ENCODE data around the gene ZNF3. TPM values are rescaled to one million over a fixed set of nuclear protein-coding genes. Genes with fewer than 3 reads are reported as not detected.

The ZNF3 gene
- total RNA-seq, 1 donor from 2014 or later, result 16.7 TPM

DNA sequence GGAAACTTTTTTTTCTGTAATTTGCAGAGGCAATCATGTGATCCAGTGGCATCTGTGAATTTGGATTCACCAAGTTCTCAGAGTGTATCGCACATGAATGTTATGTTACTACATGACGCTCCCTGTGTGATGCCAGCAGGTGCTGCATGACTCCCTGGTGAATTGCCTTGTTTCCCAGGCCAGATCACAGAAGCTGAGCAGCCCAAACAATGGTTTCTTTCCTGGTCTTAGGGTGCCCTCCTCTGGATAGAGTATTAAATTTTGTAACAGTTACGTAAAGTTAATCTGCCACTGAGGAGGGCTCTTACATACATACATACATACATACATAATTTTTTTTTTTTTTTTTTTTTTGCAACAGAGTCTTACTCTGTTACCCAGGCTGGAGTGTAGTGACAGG lies 28.3 kb downstream of the ZNF3 start:
- peak in 1 of 2 donors; percentile 45 for TF ChIP-seq POLR2AphosphoS5 (IDR thresholded peaks at IDR 0.05; ENCODE audit: insufficient read depth in 1 of 2, low read depth in 1 of 2)
- TF ChIP-seq, protein P1, sequence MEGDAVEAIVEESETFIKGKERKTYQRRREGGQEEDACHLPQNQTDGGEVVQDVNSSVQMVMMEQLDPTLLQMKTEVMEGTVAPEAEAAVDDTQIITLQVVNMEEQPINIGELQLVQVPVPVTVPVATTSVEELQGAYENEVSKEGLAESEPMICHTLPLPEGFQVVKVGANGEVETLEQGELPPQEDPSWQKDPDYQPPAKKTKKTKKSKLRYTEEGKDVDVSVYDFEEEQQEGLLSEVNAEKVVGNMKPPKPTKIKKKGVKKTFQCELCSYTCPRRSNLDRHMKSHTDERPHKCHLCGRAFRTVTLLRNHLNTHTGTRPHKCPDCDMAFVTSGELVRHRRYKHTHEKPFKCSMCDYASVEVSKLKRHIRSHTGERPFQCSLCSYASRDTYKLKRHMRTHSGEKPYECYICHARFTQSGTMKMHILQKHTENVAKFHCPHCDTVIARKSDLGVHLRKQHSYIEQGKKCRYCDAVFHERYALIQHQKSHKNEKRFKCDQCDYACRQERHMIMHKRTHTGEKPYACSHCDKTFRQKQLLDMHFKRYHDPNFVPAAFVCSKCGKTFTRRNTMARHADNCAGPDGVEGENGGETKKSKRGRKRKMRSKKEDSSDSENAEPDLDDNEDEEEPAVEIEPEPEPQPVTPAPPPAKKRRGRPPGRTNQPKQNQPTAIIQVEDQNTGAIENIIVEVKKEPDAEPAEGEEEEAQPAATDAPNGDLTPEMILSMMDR (IDR thresholded peaks at IDR 0.05), result no peak
- TF ChIP-seq POLR2A (IDR thresholded peaks at IDR 0.05), result no peak
- no peak for DNase-seq (ENCODE audit: extremely low spot score in 2 of 2)
- intact Hi-C loops (cut with DNase I), result no loop called here
- Histone ChIP-seq H3K36me3 (peaks cover 0 to 15% of the 10 kb centered on the region in 2 donors), H3K4me3 (no peak overlapping the region), H3K4me1 (peaks cover 40% of the 10 kb centered on the region), H3K27ac (no peak overlapping the region), H3K9me3 (no peaks in the 10 kb centered on the region), H3K27me3 (no peaks in the 10 kb centered on the region)

DNA sequence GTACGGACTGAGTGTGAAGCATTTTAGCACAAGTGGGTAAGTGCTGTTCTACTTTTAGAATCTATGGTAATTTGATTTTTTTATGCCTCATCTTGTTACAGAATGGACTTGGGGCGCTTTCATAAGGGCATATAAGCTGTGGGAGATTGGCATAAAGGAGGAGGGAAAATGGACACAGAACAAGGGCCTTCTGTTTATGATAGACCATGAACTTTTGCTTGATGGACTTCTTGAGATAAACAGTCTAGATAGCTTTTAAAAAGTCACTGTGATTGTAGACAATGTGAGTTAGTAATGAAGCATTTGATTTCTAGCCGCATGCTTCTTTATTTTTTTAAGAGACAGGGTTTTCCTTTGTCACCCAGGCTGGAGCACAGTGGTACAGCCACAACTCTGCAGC lies 29.9 kb downstream of the ZNF3 start:
- Histone ChIP-seq H3K9me3 (no peaks in the 10 kb centered on the region), H3K4me1 (peaks cover 40% of the 10 kb centered on the region), H3K27ac (no peak overlapping the region), H3K36me3 (no peaks in the 10 kb centered on the region), H3K4me3 (no peak overlapping the region), H3K27me3 (no peaks in the 10 kb centered on the region)
- intact Hi-C loops (cut with DNase I), result no loop called here
- no peak for DNase-seq (ENCODE audit: extremely low spot score in 2 of 2)
- TF ChIP-seq POLR2A (IDR thresholded peaks at IDR 0.05) (no peak), POLR2AphosphoS5 (IDR thresholded peaks at IDR 0.05; ENCODE audit: insufficient read depth in 1 of 2, low read depth in 1 of 2) (no peak)
- TF ChIP-seq, protein P1 (IDR thresholded peaks at IDR 0.05), result no peak

DNA sequence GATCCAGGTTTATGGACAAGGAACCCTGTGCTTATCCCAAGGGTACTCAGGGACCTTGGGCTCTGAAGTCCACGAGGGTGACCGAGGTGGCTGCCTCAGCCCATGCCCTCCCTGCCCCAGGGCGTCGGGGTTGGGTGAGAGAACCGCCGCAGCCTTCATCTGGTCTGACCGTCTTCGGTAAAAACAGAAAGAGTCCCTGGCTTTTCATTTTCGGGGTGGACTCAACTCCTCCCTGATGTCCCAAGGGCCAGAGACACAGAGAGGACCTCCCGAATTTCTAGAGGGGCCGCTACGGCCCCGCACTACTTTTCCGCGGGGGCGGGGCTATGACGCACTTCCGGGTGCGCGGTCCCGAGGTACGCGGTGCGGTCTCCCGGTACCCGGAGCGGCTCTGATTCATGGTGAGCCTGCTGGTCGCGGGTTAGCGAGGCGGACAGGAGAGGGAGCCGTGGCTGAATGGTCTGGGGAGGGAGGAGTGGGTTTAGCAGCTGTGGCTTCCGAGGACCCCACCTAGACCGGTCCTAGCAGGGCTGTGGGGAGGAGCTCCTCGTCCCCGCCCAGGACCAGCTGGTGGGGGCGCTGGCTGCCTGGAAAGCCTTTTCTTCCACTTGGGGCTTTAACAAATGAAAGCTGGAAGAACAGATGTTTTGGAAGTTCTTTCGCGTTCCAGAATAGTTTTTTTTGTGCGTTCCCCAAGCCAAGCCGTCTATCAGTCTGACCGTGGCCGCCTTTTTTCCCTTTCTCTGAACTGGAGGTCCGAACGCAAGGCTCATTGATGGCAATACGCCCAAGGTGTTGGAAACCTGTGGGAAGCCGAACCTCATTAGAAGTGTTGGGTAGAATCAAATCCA lies 31.9 kb downstream of the ZNF3 start, which contains the start of gene ZSCAN21:
Gene ZSCAN21 (plus strand): TSS at position 334 of the 851 bp plus-strand sequence. CDS start 7,233 bp downstream, outside the sequence.
- intact Hi-C loops (cut with DNase I), result loop anchor here (1.0 kb wide), 1 partner anchor 34 kb away; the partner anchor contains the start of gene ZKSCAN1

DNA sequence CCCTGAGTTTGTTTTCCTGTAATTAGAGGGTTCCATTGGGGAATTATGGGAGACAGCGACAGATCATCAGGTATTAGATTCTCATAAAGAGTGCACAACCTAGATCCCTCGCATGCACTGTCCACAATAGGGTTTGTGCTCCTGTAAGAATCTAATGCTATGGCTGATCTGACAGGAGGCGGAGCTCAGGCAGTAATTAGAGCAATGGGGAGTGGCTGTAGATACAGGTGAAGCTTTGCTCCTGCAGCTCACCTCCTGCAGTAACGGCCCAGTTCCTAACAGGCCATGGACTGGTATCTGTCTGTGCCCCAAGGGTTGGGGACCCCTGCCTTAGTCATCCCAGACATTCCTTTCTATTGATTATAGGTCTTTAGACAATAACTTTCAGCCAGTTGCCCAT lies 32.8 kb downstream of the ZNF3 start:
- intact Hi-C loops (cut with DNase I), result loop anchor here (1.0 kb wide), 1 partner anchor 33 kb away; the partner anchor contains the start of gene ZKSCAN1
- Histone ChIP-seq H3K4me1 (peaks cover 33% of the 10 kb centered on the region), H3K36me3 (no peaks in the 10 kb centered on the region), H3K27ac (no peak overlapping the region), H3K4me3 (no peak overlapping the region), H3K9me3 (no peaks in the 10 kb centered on the region), H3K27me3 (no peaks in the 10 kb centered on the region)
- TF ChIP-seq POLR2AphosphoS5 (IDR thresholded peaks at IDR 0.05; ENCODE audit: insufficient read depth in 1 of 2, low read depth in 1 of 2) (no peak), POLR2A (IDR thresholded peaks at IDR 0.05) (no peak)
- TF ChIP-seq, protein P1 (IDR thresholded peaks at IDR 0.05), result no peak
- DNase-seq (ENCODE audit: extremely low spot score in 2 of 2), result no peak

More for the DNA sequence above, 31.9 kb downstream of the ZNF3 start, which contains the start of gene ZSCAN21:
- Histone ChIP-seq H3K9me3 (no peaks in the 10 kb centered on the region), H3K4me3 (peak within 1 kb of the TSS; percentile 57 to 79), H3K27me3 (no peaks in the 10 kb centered on the region), H3K27ac (peak within 1 kb of the TSS; percentile 92), H3K36me3 (no peaks in the 10 kb centered on the region), H3K4me1 (peaks cover 40% of the 10 kb centered on the region)
- peak in 1 of 2 donors; percentile 93 for DNase-seq (ENCODE audit: extremely low spot score in 2 of 2)
- TF ChIP-seq POLR2A (IDR thresholded peaks at IDR 0.05) (peak in 1 of 2 donors; percentile 66), POLR2AphosphoS5 (IDR thresholded peaks at IDR 0.05; ENCODE audit: insufficient read depth in 1 of 2, low read depth in 1 of 2) (peak; percentile 93 to 94)
- TF ChIP-seq, protein P1 (IDR thresholded peaks at IDR 0.05), result peak in 1 of 3 experiments; percentile 17
